H1 (cell line): ENCODE measurements around the gene SRD5A3.

Source experiments
- CTCF ChIP-seq, 3 experiments: IDR thresholded peaks; 1 replicate in 2 of 3; 2 replicates in 1 of 3; pipeline versions ENCODE4 v1.5.1 to v1.6.1; 2011; ENCODE audit warnings: low read length in 3 of 3, mild to moderate bottlenecking in 3 of 3, inconsistent platforms in 2 of 3, low read depth in 1 of 3, moderate library complexity in 1 of 3; ENCODE audit not compliant: insufficient read depth in 1 of 3; ENCODE audit errors: control extremely low read depth in 1 of 3
- NANOG ChIP-seq: IDR thresholded peaks from 2 replicates; pipeline ENCODE4 v1.6.1; 2011; ENCODE audit warnings: low read length, low read depth, mild to moderate bottlenecking, inconsistent platforms; ENCODE audit not compliant: insufficient read depth, poor library complexity, severe bottlenecking
- POLR2AphosphoS5 ChIP-seq: IDR thresholded peaks from 2 replicates; pipeline ENCODE4 v1.6.1; 2011; ENCODE audit warnings: low read depth, low read length
- RFX5 ChIP-seq: IDR thresholded peaks from 2 replicates; pipeline ENCODE4 v1.6.1; 2011; ENCODE audit warnings: low read depth, low read length, improper control_type of control experiment, borderline replicate concordance

GRCh38 chr4:55358246-55358645 lies 12.2 kb downstream of the SRD5A3 start:
- no peak for TF ChIP-seq RFX5
- TF ChIP-seq POLR2AphosphoS5, result no peak
- TF ChIP-seq CTCF (IDR thresholded peaks at IDR 0.05; ENCODE audit: control extremely low read depth in 1 of 3, insufficient read depth in 1 of 3, low read depth in 1 of 3, low read length in 3 of 3), result no peak
- TF ChIP-seq NANOG, result no peak
